MM.1S (cell line): ENCODE results near the gene LIN37.

Experiments
- DNase-seq: peaks from one replicate; pipeline ENCODE4 v3.0.0-alpha.2; 2015
- H2AFZ ChIP-seq: fragments of 300-600 bp; sonication (generic); 2 replicates; pipeline ENCODE4 v1.6.0; 2016; ENCODE audit warnings: antibody characterized with exemption, low read length
- H3F3A ChIP-seq: fragments of 300-600 bp; sonication (generic); 2 replicates; pipeline ENCODE4 v1.6.1; 2016; ENCODE audit warnings: mild to moderate bottlenecking, antibody characterized with exemption, low read length, moderate library complexity, mixed read lengths; ENCODE audit not compliant: insufficient read depth
- H3K27ac ChIP-seq: fragments of 300-600 bp; sonication (generic); 2 replicates; pipeline ENCODE4 v1.5.1; 2016; ENCODE audit warnings: mild to moderate bottlenecking, low read length
- H3K27me3 ChIP-seq: fragments of 300-600 bp; sonication (generic); replicated peaks from 2 replicates; pipeline ENCODE4 v1.6.0; 2016; ENCODE audit warnings: low read length; ENCODE audit not compliant: insufficient read depth
- H3K36me3 ChIP-seq: fragments of 300-600 bp; sonication (generic); replicated peaks from 2 replicates; pipeline ENCODE4 v1.6.1; 2016; ENCODE audit warnings: mild to moderate bottlenecking, low read length, mixed read lengths; ENCODE audit not compliant: insufficient read depth
- H3K4me1 ChIP-seq: fragments of 300-600 bp; sonication (generic); 2 replicates; pipeline ENCODE4 v1.6.1; 2016; ENCODE audit warnings: low read length, mixed read lengths
- H3K4me2 ChIP-seq: fragments of 300-600 bp; sonication (generic); 2 replicates; pipeline ENCODE4 v1.6.0; 2016; ENCODE audit warnings: low read depth, low read length
- H3K4me3 ChIP-seq: fragments of 300-600 bp; sonication (generic); 2 replicates; pipeline ENCODE4 v1.5.1; 2016; ENCODE audit warnings: low read length, mixed read lengths
- H3K79me2 ChIP-seq: fragments of 300-600 bp; sonication (generic); 2 replicates; pipeline ENCODE4 v1.6.1; 2016; ENCODE audit warnings: mixed run types, low read length, mixed read lengths
- H3K9ac ChIP-seq: fragments of 300-600 bp; sonication (generic); 2 replicates; pipeline ENCODE4 v1.6.1; 2016; ENCODE audit warnings: low read length, mixed read lengths
- H3K9me2 ChIP-seq: fragments of 300-600 bp; sonication (generic); replicated peaks from 2 replicates; pipeline ENCODE4 v1.6.1; 2016; ENCODE audit warnings: mild to moderate bottlenecking, low read length, mixed read lengths; ENCODE audit not compliant: insufficient read depth
- H3K9me3 ChIP-seq: fragments of 300-600 bp; sonication (generic); replicated peaks from 2 replicates; pipeline ENCODE4 v1.6.1; 2016; ENCODE audit warnings: mild to moderate bottlenecking, low read length, mixed read lengths; ENCODE audit not compliant: insufficient read depth
- H4K20me1 ChIP-seq: fragments of 300-600 bp; sonication (generic); 2 replicates; pipeline ENCODE4 v1.6.1; 2016; ENCODE audit warnings: mild to moderate bottlenecking, low read length, moderate library complexity, mixed read lengths; ENCODE audit not compliant: insufficient read depth
- CTCF ChIP-seq: fragments of 300-600 bp; sonication (generic); IDR thresholded peaks from 2 replicates; pipeline ENCODE4 v1.5.1; 2016; ENCODE audit warnings: antibody characterized with exemption, low read length, mixed read lengths
- EZH2 ChIP-seq: fragments of 300-600 bp; sonication (generic); optimal IDR thresholded peaks from 2 replicates; pipeline ENCODE3; 2017; ENCODE audit warnings: low read depth, mild to moderate bottlenecking, antibody characterized with exemption, low read length, mixed read lengths
- EZH2phosphoT487 ChIP-seq: fragments of 300-600 bp; sonication (generic); IDR thresholded peaks from 2 replicates; pipeline ENCODE4 v1.6.1; 2018; ENCODE audit warnings: antibody characterized with exemption, low read length

The LIN37 gene

GRCh38 chr19:35748106-35749020 lies at the start of gene LIN37:
Gene LIN37 (plus strand): TSS chr19:35748576. CDS start chr19:35748725, 149 bp downstream.
- Histone ChIP-seq H3K9me2 (no peaks in the 10 kb centered on the region), H3K27me3 (no peaks in the 10 kb centered on the region), H3K4me1 (peaks cover 17% of the 10 kb centered on the region), H3K9ac (peak within 1 kb of the TSS; percentile 69), H3K27ac (no peak within 1 kb of the TSS), H3K9me3 (no peaks in the 10 kb centered on the region), H3K4me2 (peak within 1 kb of the TSS; percentile 81), H3F3A (peaks cover 4% of the 10 kb centered on the region; the same call in 1 of the 2 replicates), H4K20me1 (no peaks in the 10 kb centered on the region), H3K4me3 (peak within 1 kb of the TSS; percentile 87), H3K36me3 (no peaks in the 10 kb centered on the region), H2AFZ (peak within 1 kb of the TSS; percentile 91), H3K79me2 (peaks cover 40% of the 10 kb centered on the region)
- DNase-seq, result peak; percentile 99
- TF ChIP-seq EZH2 (no peak), CTCF (no peak), EZH2phosphoT487 (no peak)

- peak; percentile 98 for DNase-seq
- H3K9ac ChIP-seq, result no peak overlapping the region; the same call in 1 of the 2 replicates
- H3K9me2 ChIP-seq, result no peaks in the 10 kb centered on the region
- H2AFZ ChIP-seq, result peak overlapping the region; percentile 97
- H3K4me2 ChIP-seq, result peak overlapping the region; percentile 98
- H3K79me2 ChIP-seq, result no peaks in the 10 kb centered on the region
- no peaks in the 10 kb centered on the region for H4K20me1 ChIP-seq
- no peak for TF ChIP-seq CTCF
- TF ChIP-seq EZH2phosphoT487, result no peak
- no peak for TF ChIP-seq EZH2
- H3K4me3 ChIP-seq, result peak overlapping the region; percentile 83
- no peak overlapping the region for H3K27ac ChIP-seq
- no peaks in the 10 kb centered on the region for H3K36me3 ChIP-seq
- peaks cover 12% of the 10 kb centered on the region for H3K27me3 ChIP-seq
- H3K4me1 ChIP-seq, result no peaks in the 10 kb centered on the region
- no peaks in the 10 kb centered on the region for H3K9me3 ChIP-seq
- no peaks in the 10 kb centered on the region for H3F3A ChIP-seq
These were observed 46.0 kb upstream of the LIN37 start for GRCh38 chr19:35702223-35703012.

- Histone ChIP-seq H3K36me3 (no peaks in the 10 kb centered on the region), H3K9me2 (no peaks in the 10 kb centered on the region), H3K27ac (no peak overlapping the region), H2AFZ (no peak overlapping the region), H3F3A (no peaks in the 10 kb centered on the region), H3K4me1 (no peaks in the 10 kb centered on the region), H3K9ac (no peak overlapping the region), H4K20me1 (no peaks in the 10 kb centered on the region), H3K4me3 (no peak overlapping the region), H3K9me3 (no peaks in the 10 kb centered on the region), H3K79me2 (no peaks in the 10 kb centered on the region), H3K4me2 (no peak overlapping the region), H3K27me3 (peaks cover 19% of the 10 kb centered on the region)
- no peak for DNase-seq
- TF ChIP-seq CTCF, result no peak
- TF ChIP-seq EZH2phosphoT487, result no peak
- TF ChIP-seq EZH2, result no peak
These were observed 45.0 kb upstream of the LIN37 start for GRCh38 chr19:35703343-35703742.
